Vagina (tissue), 2 donors: ENCODE data around the gene SPOCK1.

Experiments used
- POLR2A ChIP-seq, 2 donors: fragments of 450-650 bp; IDR thresholded peaks; one replicate each; pipeline ENCODE4 v1.6.1; 2017; ENCODE audit warnings: antibody characterized with exemption in 2 of 2, mild to moderate bottlenecking in 2 of 2, moderate library complexity in 2 of 2
- TF ChIP-seq, protein P1 (sequence below), 3 experiments: fragments of 450-650 bp in 2 of 3; fragments of 200-600 bp in 1 of 3; sonication (generic) in 1 of 3; IDR thresholded peaks; one replicate each; pipeline ENCODE4 v1.5.1; 2017 to 2019; ENCODE audit warnings: antibody characterized with exemption in 3 of 3, mild to moderate bottlenecking in 2 of 3, moderate library complexity in 2 of 3

DNA sequence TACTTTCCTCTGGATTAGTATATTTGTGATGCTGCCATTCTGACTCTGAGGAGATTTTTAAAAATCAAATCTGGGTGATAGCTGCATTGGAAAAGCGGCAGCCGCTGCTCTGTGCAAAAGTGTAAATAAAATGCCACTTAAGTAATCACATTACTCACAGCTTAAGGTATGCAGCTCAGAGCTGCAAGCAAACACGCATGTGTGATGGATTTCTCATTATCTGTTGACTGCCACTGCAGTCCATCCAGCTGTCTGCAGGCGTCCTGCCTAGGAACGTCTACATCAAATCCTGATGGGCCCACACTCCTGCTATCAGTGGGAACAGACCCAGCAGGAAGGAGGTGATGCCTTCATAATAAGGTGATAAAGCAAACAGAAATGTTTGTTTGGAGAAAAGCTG, 216.9 kb downstream of the SPOCK1 start:
- TF ChIP-seq POLR2A (IDR thresholded peaks at IDR 0.05), result no peak
- TF ChIP-seq, protein P1, sequence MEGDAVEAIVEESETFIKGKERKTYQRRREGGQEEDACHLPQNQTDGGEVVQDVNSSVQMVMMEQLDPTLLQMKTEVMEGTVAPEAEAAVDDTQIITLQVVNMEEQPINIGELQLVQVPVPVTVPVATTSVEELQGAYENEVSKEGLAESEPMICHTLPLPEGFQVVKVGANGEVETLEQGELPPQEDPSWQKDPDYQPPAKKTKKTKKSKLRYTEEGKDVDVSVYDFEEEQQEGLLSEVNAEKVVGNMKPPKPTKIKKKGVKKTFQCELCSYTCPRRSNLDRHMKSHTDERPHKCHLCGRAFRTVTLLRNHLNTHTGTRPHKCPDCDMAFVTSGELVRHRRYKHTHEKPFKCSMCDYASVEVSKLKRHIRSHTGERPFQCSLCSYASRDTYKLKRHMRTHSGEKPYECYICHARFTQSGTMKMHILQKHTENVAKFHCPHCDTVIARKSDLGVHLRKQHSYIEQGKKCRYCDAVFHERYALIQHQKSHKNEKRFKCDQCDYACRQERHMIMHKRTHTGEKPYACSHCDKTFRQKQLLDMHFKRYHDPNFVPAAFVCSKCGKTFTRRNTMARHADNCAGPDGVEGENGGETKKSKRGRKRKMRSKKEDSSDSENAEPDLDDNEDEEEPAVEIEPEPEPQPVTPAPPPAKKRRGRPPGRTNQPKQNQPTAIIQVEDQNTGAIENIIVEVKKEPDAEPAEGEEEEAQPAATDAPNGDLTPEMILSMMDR (IDR thresholded peaks at IDR 0.05), result no peak
